BLaER1 treated with 17β-estradiol and CSF1 and Interleukin-3, amounts not matched to agents 10 nM and 100 nM (cell line): Measurements from ENCODE around the gene SUMO2.

Source experiments
- H3K27ac ChIP-seq, 11 experiments: shearing (Covaris generic); formaldehyde crosslinking; 2 replicates each; pipeline ENCODE4 v1.8.1; 2022
- H3K27me3 ChIP-seq, 11 experiments: shearing (Covaris generic); formaldehyde crosslinking; 2 replicates each; pipeline ENCODE4 v1.8.1; 2022
- H3K36me3 ChIP-seq, 11 experiments: shearing (Covaris generic); formaldehyde crosslinking; 2 replicates each; pipeline ENCODE4 v1.8.1; 2022
- H3K4me1 ChIP-seq, 10 experiments: shearing (Covaris generic); formaldehyde crosslinking; 2 replicates each; pipeline ENCODE4 v1.8.1; 2022
- H3K4me2 ChIP-seq, 11 experiments: shearing (Covaris generic); formaldehyde crosslinking; 2 replicates each; pipeline ENCODE4 v1.8.1; 2022
- H3K4me3 ChIP-seq, 10 experiments: shearing (Covaris generic); formaldehyde crosslinking; 2 replicates each; pipeline ENCODE4 v1.8.1; 2022
- H3K9ac ChIP-seq, 11 experiments: shearing (Covaris generic); formaldehyde crosslinking; 2 replicates each; pipeline ENCODE4 v1.8.1; 2022
- H3K9me3 ChIP-seq, 11 experiments: shearing (Covaris generic); formaldehyde crosslinking; replicated peaks in 1 of 11; 2 replicates each; pipeline ENCODE4 v1.8.1; 2022
- H4K20me1 ChIP-seq, 11 experiments: shearing (Covaris generic); formaldehyde crosslinking; 2 replicates each; pipeline ENCODE4 v1.8.1; 2022
- Cebpa-rat ChIP-seq, 11 experiments: shearing (Covaris generic); IDR thresholded peaks; 2 replicates each; pipeline ENCODE4 v1.8.1; 2022

SUMO2 gene

GRCh38 chr17:75155191-75155601 lies 27.6 kb downstream of the SUMO2 start:
- H3K4me2 ChIP-seq, result peak overlapping the region; percentile 61 to 84 (median 71); a peak in 21 of 22 replicates
- peaks cover 30 to 42% (median 35%) of the 10 kb centered on the region in 10 experiments for H3K4me1 ChIP-seq
- 0 out of 20 replicates have a peak overlapping the region, but pooled peaks of 1 of the 10 experiments have one; percentile 100 for H3K4me3 ChIP-seq
- no peak overlapping the region for H3K9ac ChIP-seq
- no peaks in the 10 kb centered on the region for H3K27me3 ChIP-seq
- H3K36me3 ChIP-seq, result peaks cover 6 to 51% (median 37%) of the 10 kb centered on the region in 11 experiments; a peak in 21 of 22 replicates
- H4K20me1 ChIP-seq, result peaks cover 0 to 41% (median 36%) of the 10 kb centered on the region in 11 experiments; a peak in 18 of 22 replicates
- peak overlapping the region in 4 of 11 experiments; percentile 10 to 39 (median 24); a peak in 3 of 22 replicates for H3K27ac ChIP-seq
- TF ChIP-seq Cebpa-rat (IDR thresholded peaks at IDR 0.05), result no peak
- no peaks in the 10 kb centered on the region for H3K9me3 ChIP-seq

- peak within 1 kb of the TSS; percentile 86 to 100 (median 95) for H3K4me3 ChIP-seq
- H3K27ac ChIP-seq, result peak within 1 kb of the TSS; percentile 56 to 97 (median 92); a peak in 21 of 22 replicates
- peaks cover 30 to 49% (median 36%) of the 10 kb centered on the region in 10 experiments for H3K4me1 ChIP-seq
- peak within 1 kb of the TSS; percentile 74 to 97 (median 95) for H3K4me2 ChIP-seq
- peaks cover 6 to 51% (median 33%) of the 10 kb centered on the region in 11 experiments; a peak in 21 of 22 replicates for H3K36me3 ChIP-seq
- H3K9me3 ChIP-seq, result no peaks in the 10 kb centered on the region
- no peak for TF ChIP-seq Cebpa-rat (IDR thresholded peaks at IDR 0.05)
- peak within 1 kb of the TSS; percentile 87 to 99 (median 96) for H3K9ac ChIP-seq
- H4K20me1 ChIP-seq, result peaks cover 0 to 48% (median 43%) of the 10 kb centered on the region in 11 experiments; a peak in 18 of 22 replicates
- H3K27me3 ChIP-seq, result no peaks in the 10 kb centered on the region
Measured at GRCh38 chr17:75154195-75155106, 28.3 kb downstream of the SUMO2 start, which contains the start of gene JPT1. TSS of gene JPT1 (minus strand) at chr17:75154512. CDS start at chr17:75154397, 115 bp downstream.

GRCh38 chr17:75153780-75154194 lies 29.0 kb downstream of the SUMO2 start:
- Histone ChIP-seq H3K27ac (peak overlapping the region; percentile 56 to 97 (median 92); a peak in 21 of 22 replicates), H3K27me3 (no peaks in the 10 kb centered on the region), H3K9me3 (no peaks in the 10 kb centered on the region), H3K36me3 (peaks cover 6 to 51% (median 33%) of the 10 kb centered on the region in 11 experiments; a peak in 21 of 22 replicates), H4K20me1 (peaks cover 0 to 55% (median 50%) of the 10 kb centered on the region in 11 experiments; a peak in 18 of 22 replicates), H3K4me1 (peaks cover 30 to 53% (median 40%) of the 10 kb centered on the region in 10 experiments), H3K4me3 (peak overlapping the region; percentile 86 to 100 (median 95)), H3K4me2 (peak overlapping the region; percentile 74 to 97 (median 95)), H3K9ac (peak overlapping the region; percentile 87 to 99 (median 96))
- no peak for TF ChIP-seq Cebpa-rat (IDR thresholded peaks at IDR 0.05)

- H3K4me3 ChIP-seq, result peak overlapping the region; percentile 86 to 100 (median 95)
- no peaks in the 10 kb centered on the region for H3K27me3 ChIP-seq
- H3K9me3 ChIP-seq, result no peaks in the 10 kb centered on the region
- H4K20me1 ChIP-seq, result peaks cover 0 to 61% (median 56%) of the 10 kb centered on the region in 11 experiments; a peak in 18 of 22 replicates
- peaks cover 6 to 51% (median 35%) of the 10 kb centered on the region in 11 experiments; a peak in 21 of 22 replicates for H3K36me3 ChIP-seq
- no peak for TF ChIP-seq Cebpa-rat (IDR thresholded peaks at IDR 0.05)
- H3K4me1 ChIP-seq, result peaks cover 30 to 60% (median 46%) of the 10 kb centered on the region in 10 experiments
- peak overlapping the region; percentile 56 to 97 (median 92); a peak in 21 of 22 replicates for H3K27ac ChIP-seq
- peak overlapping the region; percentile 74 to 97 (median 95) for H3K4me2 ChIP-seq
- H3K9ac ChIP-seq, result peak overlapping the region; percentile 87 to 99 (median 96)
Measured at GRCh38 chr17:75152922-75153779, 29.6 kb downstream of the SUMO2 start.

- Histone ChIP-seq H3K27ac (peak overlapping the region in 10 of 11 experiments; percentile 18 to 97 (median 92); a peak in 18 of 22 replicates), H3K9me3 (no peaks in the 10 kb centered on the region), H3K36me3 (peaks cover 5 to 51% (median 38%) of the 10 kb centered on the region in 11 experiments; a peak in 21 of 22 replicates), H4K20me1 (peaks cover 0 to 67% (median 63%) of the 10 kb centered on the region in 11 experiments; a peak in 19 of 22 replicates), H3K4me2 (peak overlapping the region; percentile 74 to 97 (median 95)), H3K9ac (peak overlapping the region; percentile 87 to 99 (median 96); a peak in 21 of 22 replicates), H3K27me3 (no peaks in the 10 kb centered on the region), H3K4me3 (peak overlapping the region; percentile 86 to 100 (median 95)), H3K4me1 (peaks cover 30 to 66% (median 50%) of the 10 kb centered on the region in 10 experiments)
- no peak for TF ChIP-seq Cebpa-rat (IDR thresholded peaks at IDR 0.05)
Measured at GRCh38 chr17:75152523-75152921, 30.2 kb downstream of the SUMO2 start.

- peaks cover 0 to 73% (median 68%) of the 10 kb centered on the region in 11 experiments; a peak in 19 of 22 replicates for H4K20me1 ChIP-seq
- peak overlapping the region; percentile 74 to 97 (median 95); a peak in 21 of 22 replicates for H3K4me2 ChIP-seq
- no peaks in the 10 kb centered on the region for H3K27me3 ChIP-seq
- H3K9me3 ChIP-seq, result no peaks in the 10 kb centered on the region
- H3K4me1 ChIP-seq, result peaks cover 30 to 72% (median 52%) of the 10 kb centered on the region in 10 experiments
- peak overlapping the region in 8 of 11 experiments; percentile 86 to 97 (median 92); a peak in 9 of 22 replicates for H3K27ac ChIP-seq
- peak overlapping the region in 9 of 10 experiments; percentile 86 to 100 (median 98); a peak in 16 of 20 replicates for H3K4me3 ChIP-seq
- H3K36me3 ChIP-seq, result peaks cover 7 to 52% (median 38%) of the 10 kb centered on the region in 11 experiments
- peak overlapping the region; percentile 87 to 99 (median 96); a peak in 17 of 22 replicates for H3K9ac ChIP-seq
- TF ChIP-seq Cebpa-rat (IDR thresholded peaks at IDR 0.05), result no peak
Measured at GRCh38 chr17:75151930-75152329, 30.8 kb downstream of the SUMO2 start.

- no peak for TF ChIP-seq Cebpa-rat (IDR thresholded peaks at IDR 0.05)
- peak overlapping the region in 1 of 11 experiments; percentile 45; a peak in 1 of 22 replicates for H3K9ac ChIP-seq
- peaks cover 41 to 92% (median 77%) of the 10 kb centered on the region in 11 experiments for H3K36me3 ChIP-seq
- H3K4me2 ChIP-seq, result peak overlapping the region in 3 of 11 experiments; percentile 14 to 74 (median 73); a peak in 5 of 22 replicates
- H3K4me3 ChIP-seq, result no peak overlapping the region
- H4K20me1 ChIP-seq, result peaks cover 0 to 100% (median 90%) of the 10 kb centered on the region in 11 experiments; a peak in 19 of 22 replicates
- peaks cover 22 to 72% (median 43%) of the 10 kb centered on the region in 10 experiments for H3K4me1 ChIP-seq
- no peaks in the 10 kb centered on the region for H3K9me3 ChIP-seq
- peak overlapping the region in 3 of 11 experiments; percentile 19 to 66 (median 61); a peak in 5 of 22 replicates for H3K27ac ChIP-seq
- no peaks in the 10 kb centered on the region for H3K27me3 ChIP-seq
Measured at GRCh38 chr17:75147878-75148546, 34.7 kb downstream of the SUMO2 start.
